GM19328 (cell line): ENCODE data around the gene HEG1.
"Not testable (repeated sequence)": the region's sequence is repeated elsewhere in the genome, so short reads cannot be mapped to it uniquely, and the experiment has no call there.

Experiments
- ATAC-seq: cut with Tn5 transposase; IDR thresholded peaks from one replicate; pipeline ENCODE4 v1.9.1; 2021; ENCODE audit warnings: mild to moderate bottlenecking, moderate library complexity; ENCODE audit not compliant: unreplicated experiment

The HEG1 gene

GRCh38 chr3:124963755-124964154, 92.0 kb downstream of the HEG1 start:
- no peak for ATAC-seq

- ATAC-seq = no peak
These were observed 93.3 kb downstream of the HEG1 start for GRCh38 chr3:124962403-124962940.

GRCh38 chr3:124960698-124961097, 95.1 kb downstream of the HEG1 start:
- ATAC-seq = no peak

GRCh38 chr3:124960105-124960504, 95.7 kb downstream of the HEG1 start:
- no peak for ATAC-seq

GRCh38 chr3:124957951-124958350, 97.8 kb downstream of the HEG1 start:
- ATAC-seq = not testable (repeated sequence)

- ATAC-seq = no peak
These were observed 103.4 kb downstream of the HEG1 start for GRCh38 chr3:124952282-124952855.

- ATAC-seq = no peak
These were observed 104.1 kb downstream of the HEG1 start for GRCh38 chr3:124951511-124952281.

GRCh38 chr3:124950026-124950425, 105.8 kb downstream of the HEG1 start:
- ATAC-seq = no peak

- no peak for ATAC-seq
These were observed 113.2 kb downstream of the HEG1 start for GRCh38 chr3:124942613-124943012.

GRCh38 chr3:124941771-124942170, 114.0 kb downstream of the HEG1 start:
- ATAC-seq = no peak

GRCh38 chr3:124939661-124940060, 116.1 kb downstream of the HEG1 start:
- no peak for ATAC-seq

- no peak for ATAC-seq
These were observed 116.9 kb downstream of the HEG1 start for GRCh38 chr3:124938896-124939295.

- ATAC-seq = no peak
These were observed 118.7 kb downstream of the HEG1 start for GRCh38 chr3:124937049-124937448.

GRCh38 chr3:124935794-124936542, 119.8 kb downstream of the HEG1 start:
- ATAC-seq = no peak

- ATAC-seq = no peak
These were observed 120.5 kb downstream of the HEG1 start for GRCh38 chr3:124935264-124935663.

GRCh38 chr3:124934577-124934976, 121.2 kb downstream of the HEG1 start, which contains the start of gene MUC13:
Gene MUC13, minus strand, starts transcription at chr3:124934751. Its CDS starts 39 bp downstream, at chr3:124934712.
- no peak for ATAC-seq

- no peak for ATAC-seq
These were observed 127.2 kb downstream of the HEG1 start for GRCh38 chr3:124928333-124929202.

GRCh38 chr3:124927574-124928045, 128.2 kb downstream of the HEG1 start:
- no peak for ATAC-seq

- no peak for ATAC-seq
These were observed 129.2 kb downstream of the HEG1 start for GRCh38 chr3:124926426-124927101.

- no peak for ATAC-seq
These were observed 131.1 kb downstream of the HEG1 start for GRCh38 chr3:124924741-124925140.
